Ovary (tissue), 3 donors: ENCODE results near the gene FRMD1.

Source experiments
- EP300 ChIP-seq: sonication (generic); formaldehyde crosslinking; IDR thresholded peaks from one replicate; pipeline ENCODE4 v1.6.1; 2017; ENCODE audit warnings: antibody characterized with exemption
- POLR2A ChIP-seq: fragments of 450-650 bp; IDR thresholded peaks from one replicate; pipeline ENCODE4 v1.6.1; 2017; ENCODE audit warnings: antibody characterized with exemption, mild to moderate bottlenecking, moderate library complexity
- TF ChIP-seq, protein P1 (sequence below), 3 donors: fragments of 450-650 bp in 2 of 3; fragments of 200-600 bp in 1 of 3; IDR thresholded peaks; one replicate each; pipeline versions ENCODE4 v1.5.1 to v1.8.0; 2016 to 2022; ENCODE audit warnings: antibody characterized with exemption in 3 of 3, mild to moderate bottlenecking in 1 of 3
- donor health status: DM: no; HTN: no; CAD: no.

- TF ChIP-seq, protein P1, sequence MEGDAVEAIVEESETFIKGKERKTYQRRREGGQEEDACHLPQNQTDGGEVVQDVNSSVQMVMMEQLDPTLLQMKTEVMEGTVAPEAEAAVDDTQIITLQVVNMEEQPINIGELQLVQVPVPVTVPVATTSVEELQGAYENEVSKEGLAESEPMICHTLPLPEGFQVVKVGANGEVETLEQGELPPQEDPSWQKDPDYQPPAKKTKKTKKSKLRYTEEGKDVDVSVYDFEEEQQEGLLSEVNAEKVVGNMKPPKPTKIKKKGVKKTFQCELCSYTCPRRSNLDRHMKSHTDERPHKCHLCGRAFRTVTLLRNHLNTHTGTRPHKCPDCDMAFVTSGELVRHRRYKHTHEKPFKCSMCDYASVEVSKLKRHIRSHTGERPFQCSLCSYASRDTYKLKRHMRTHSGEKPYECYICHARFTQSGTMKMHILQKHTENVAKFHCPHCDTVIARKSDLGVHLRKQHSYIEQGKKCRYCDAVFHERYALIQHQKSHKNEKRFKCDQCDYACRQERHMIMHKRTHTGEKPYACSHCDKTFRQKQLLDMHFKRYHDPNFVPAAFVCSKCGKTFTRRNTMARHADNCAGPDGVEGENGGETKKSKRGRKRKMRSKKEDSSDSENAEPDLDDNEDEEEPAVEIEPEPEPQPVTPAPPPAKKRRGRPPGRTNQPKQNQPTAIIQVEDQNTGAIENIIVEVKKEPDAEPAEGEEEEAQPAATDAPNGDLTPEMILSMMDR (IDR thresholded peaks at IDR 0.05), result no peak
- TF ChIP-seq POLR2A, result no peak
- TF ChIP-seq EP300, result no peak
Measured at GRCh38 chr6:168072261-168072660, 6.8 kb downstream of the FRMD1 start.
